Trophoblast cell (in vitro differentiated cells and primary cell): ENCODE results near the gene CHRND.
A peak's percentile ranks its signal among the peaks of the same experiment; 100 is the strongest.

Experiments used
- DNase-seq, 2 donors: peaks; one replicate each; pipeline ENCODE4 v3.0.0-alpha.2; 2016
- H2AFZ ChIP-seq: 2 replicates; pipeline ENCODE4 v1.6.1; 2013; ENCODE audit warnings: low read length, moderate library complexity, mild to moderate bottlenecking; ENCODE audit not compliant: insufficient read depth, poor library complexity
- H2AK5ac ChIP-seq: 2 replicates; pipeline ENCODE4 v1.6.1; 2013; ENCODE audit warnings: mild to moderate bottlenecking, low read length
- H2BK120ac ChIP-seq: 2 replicates; pipeline ENCODE4 v1.6.1; 2013; ENCODE audit warnings: low read length, mild to moderate bottlenecking, moderate library complexity; ENCODE audit not compliant: insufficient read depth, poor library complexity
- H2BK12ac ChIP-seq: 2 replicates; pipeline ENCODE4 v1.6.1; 2013; ENCODE audit warnings: mild to moderate bottlenecking, low read length, moderate library complexity
- H2BK5ac ChIP-seq: 2 replicates; pipeline ENCODE4 v1.6.1; 2013; ENCODE audit warnings: low read length, low read depth, moderate library complexity, mild to moderate bottlenecking; ENCODE audit not compliant: poor library complexity
- H3K14ac ChIP-seq: 2 replicates; pipeline ENCODE4 v1.6.1; 2013; ENCODE audit warnings: mild to moderate bottlenecking, low read length
- H3K18ac ChIP-seq: 2 replicates; pipeline ENCODE4 v1.6.1; 2013; ENCODE audit warnings: mild to moderate bottlenecking, low read length
- H3K23ac ChIP-seq: 2 replicates; pipeline ENCODE4 v1.6.1; 2013; ENCODE audit warnings: low read length
- H3K27ac ChIP-seq: 2 replicates; pipeline ENCODE4 v1.5.1; 2013; ENCODE audit warnings: low read depth, mild to moderate bottlenecking, inconsistent platforms, low read length, moderate library complexity
- H3K27me3 ChIP-seq: 2 replicates; pipeline ENCODE4 v1.6.1; 2013; ENCODE audit warnings: inconsistent platforms, mild to moderate bottlenecking, low read length, moderate library complexity; ENCODE audit not compliant: insufficient read depth
- H3K36me3 ChIP-seq, 2 experiments: 1 replicate in 1 of 2; 2 replicates in 1 of 2; pipeline ENCODE4 v1.6.1; 2013; ENCODE audit warnings: low read length in 2 of 2, mild to moderate bottlenecking in 2 of 2, moderate library complexity in 1 of 2; ENCODE audit not compliant: insufficient read depth in 2 of 2, control insufficient read depth in 1 of 2
- H3K4ac ChIP-seq: 2 replicates; pipeline ENCODE4 v1.6.1; 2013; ENCODE audit warnings: low read depth, mild to moderate bottlenecking, low read length, moderate library complexity
- H3K4me1 ChIP-seq, 2 experiments: 1 replicate in 1 of 2; 2 replicates in 1 of 2; pipeline ENCODE4 v1.6.1; 2013; ENCODE audit warnings: low read length in 2 of 2, mild to moderate bottlenecking in 2 of 2, moderate library complexity in 1 of 2; ENCODE audit not compliant: insufficient read depth in 2 of 2, control insufficient read depth in 1 of 2
- H3K4me2 ChIP-seq: 2 replicates; pipeline ENCODE4 v1.6.1; 2013; ENCODE audit warnings: inconsistent platforms, mild to moderate bottlenecking, low read length, moderate library complexity
- H3K4me3 ChIP-seq: 2 replicates; pipeline ENCODE4 v1.5.1; 2013; ENCODE audit warnings: mild to moderate bottlenecking, low read depth, low read length, inconsistent platforms
- H3K79me1 ChIP-seq: one replicate; pipeline ENCODE4 v1.6.1; 2013; ENCODE audit warnings: low read length
- H3K79me2 ChIP-seq: 2 replicates; pipeline ENCODE4 v1.6.1; 2013; ENCODE audit warnings: low read length, mild to moderate bottlenecking; ENCODE audit not compliant: control insufficient read depth, insufficient read depth, poor library complexity
- H3K9ac ChIP-seq: 2 replicates; pipeline ENCODE4 v1.6.1; 2013; ENCODE audit warnings: mild to moderate bottlenecking, low read length
- H3K9me3 ChIP-seq: 2 replicates; pipeline ENCODE4 v1.6.1; 2013; ENCODE audit warnings: low read depth, mild to moderate bottlenecking, control low read depth, inconsistent platforms, low read length; ENCODE audit not compliant: insufficient read depth
- H4K12ac ChIP-seq: 2 replicates; pipeline ENCODE4 v1.6.1; 2013; ENCODE audit warnings: low read depth, mild to moderate bottlenecking, low read length, moderate library complexity
- H4K8ac ChIP-seq: 2 replicates; pipeline ENCODE4 v1.6.1; 2013; ENCODE audit warnings: low read depth, mild to moderate bottlenecking, low read length, moderate library complexity
- H4K91ac ChIP-seq: one replicate; pipeline ENCODE4 v1.6.1; 2013; ENCODE audit warnings: low read depth, mild to moderate bottlenecking, low read length, moderate library complexity
- WGBS: extraction: QIAGEN DNeasy Blood & Tissue Kit; methylation state at CpG from one replicate; pipeline ENCODE4 v1.1.7; 2013; ENCODE audit warnings: missing lambda C conversion rate; ENCODE audit not compliant: insufficient read length, insufficient coverage; ENCODE audit errors: extremely low coverage; 5-methylcytosine and 5-hydroxymethylcytosine counted together

The CHRND gene

DNA sequence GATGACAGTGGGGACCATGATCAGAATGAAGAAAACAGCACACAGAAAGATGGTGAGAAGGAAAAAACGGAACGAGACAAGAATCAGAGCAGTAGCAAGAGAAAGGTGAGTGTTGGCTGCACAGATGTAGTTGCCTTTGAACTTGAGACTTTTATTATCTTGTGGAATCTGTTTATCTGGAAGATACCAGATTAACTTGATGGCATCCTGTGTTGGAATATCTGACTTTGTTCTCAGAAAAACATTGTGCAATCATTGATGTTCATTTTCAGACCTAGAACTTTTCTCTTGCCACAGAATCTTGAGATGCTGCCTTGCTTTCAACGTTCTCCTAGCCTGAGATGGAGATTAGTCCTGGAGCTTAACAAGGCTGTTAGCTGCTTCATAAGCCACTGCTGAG is 30.5 kb downstream of the CHRND start:
- Histone ChIP-seq H3K27me3 (no peaks in the 10 kb centered on the region), H3K4ac (no peak overlapping the region), H3K9ac (no peak overlapping the region), H2AK5ac (no peak overlapping the region), H3K4me2 (no peak overlapping the region), H3K14ac (no peak overlapping the region), H4K8ac (no peak overlapping the region), H3K18ac (no peak overlapping the region), H3K27ac (no peak overlapping the region), H3K4me1 (peaks cover 0 to 4% of the 10 kb centered on the region in 2 experiments), H2AFZ (no peak overlapping the region), H4K12ac (no peak overlapping the region), H3K23ac (no peak overlapping the region), H3K4me3 (no peak overlapping the region), H2BK5ac (no peak overlapping the region), H3K79me1 (no peaks in the 10 kb centered on the region), H4K91ac (no peak overlapping the region), H2BK12ac (no peak overlapping the region), H2BK120ac (no peak overlapping the region), H3K9me3 (no peaks in the 10 kb centered on the region), H3K36me3 (peaks cover 10 to 26% of the 10 kb centered on the region in 2 experiments), H3K79me2 (peaks cover 3% of the 10 kb centered on the region)
- WGBS = no CpG with 5 or more reads among the region's 3 CpGs
- DNase-seq = peak in 1 of 2 donors; percentile 54

GRCh38 chr2:232562515-232563151 is 36.7 kb downstream of the CHRND start:
- H3K4ac ChIP-seq = no peak overlapping the region
- H2AFZ ChIP-seq = no peak overlapping the region
- H3K23ac ChIP-seq = no peak overlapping the region
- WGBS = no CpG with 5 or more reads among the region's 8 CpGs
- no peak overlapping the region for H4K8ac ChIP-seq
- H3K4me2 ChIP-seq = no peak overlapping the region
- H2BK120ac ChIP-seq = no peak overlapping the region
- peak in 1 of 2 donors; percentile 2 for DNase-seq
- no peak overlapping the region for H3K14ac ChIP-seq
- no peak overlapping the region for H3K9ac ChIP-seq
- no peaks in the 10 kb centered on the region for H3K27me3 ChIP-seq
- H3K79me2 ChIP-seq = no peaks in the 10 kb centered on the region
- peaks cover 32 to 41% of the 10 kb centered on the region in 2 experiments for H3K36me3 ChIP-seq
- H3K27ac ChIP-seq = no peak overlapping the region
- H2BK12ac ChIP-seq = no peak overlapping the region
- no peak overlapping the region for H2AK5ac ChIP-seq
- no peaks in the 10 kb centered on the region for H3K9me3 ChIP-seq
- H3K18ac ChIP-seq = no peak overlapping the region
- H4K91ac ChIP-seq = no peak overlapping the region
- no peaks in the 10 kb centered on the region for H3K4me1 ChIP-seq
- H3K4me3 ChIP-seq = no peak overlapping the region
- no peaks in the 10 kb centered on the region for H3K79me1 ChIP-seq
- no peak overlapping the region for H2BK5ac ChIP-seq
- no peak overlapping the region for H4K12ac ChIP-seq

GRCh38 chr2:232563580-232563979 is 37.6 kb downstream of the CHRND start:
- Histone ChIP-seq H4K8ac (no peak overlapping the region), H4K12ac (no peak overlapping the region), H3K36me3 (peaks cover 30 to 45% of the 10 kb centered on the region in 2 experiments), H3K79me2 (no peaks in the 10 kb centered on the region), H2AK5ac (no peak overlapping the region), H2BK120ac (no peak overlapping the region), H2BK5ac (no peak overlapping the region), H3K4me3 (no peak overlapping the region), H3K23ac (no peak overlapping the region), H3K18ac (no peak overlapping the region), H3K27me3 (no peaks in the 10 kb centered on the region), H3K79me1 (no peaks in the 10 kb centered on the region), H3K27ac (no peak overlapping the region), H4K91ac (no peak overlapping the region), H2AFZ (no peak overlapping the region), H3K9ac (no peak overlapping the region), H3K4me1 (no peaks in the 10 kb centered on the region), H3K14ac (no peak overlapping the region), H3K4me2 (no peak overlapping the region), H2BK12ac (no peak overlapping the region), H3K4ac (no peak overlapping the region), H3K9me3 (no peaks in the 10 kb centered on the region)
- no CpG with 5 or more reads among the region's 3 CpGs for WGBS
- DNase-seq = peak; percentile 79 to 95

- Histone ChIP-seq H3K23ac (no peak overlapping the region), H2AK5ac (no peak overlapping the region), H3K9ac (no peak overlapping the region)
Measured at GRCh38 chr2:232567721-232568120, 41.8 kb downstream of the CHRND start.

More at GRCh38 chr2:232567721-232568120, 41.8 kb downstream of the CHRND start:
- H3K4me1 ChIP-seq = no peaks in the 10 kb centered on the region
- no peak overlapping the region for H3K4me2 ChIP-seq
- no peak overlapping the region for H4K8ac ChIP-seq
- H3K27me3 ChIP-seq = no peaks in the 10 kb centered on the region
- H2BK12ac ChIP-seq = no peak overlapping the region
- no peak overlapping the region for H4K91ac ChIP-seq
- no peak overlapping the region for H3K4me3 ChIP-seq
- H3K9me3 ChIP-seq = no peaks in the 10 kb centered on the region
- H3K14ac ChIP-seq = no peak overlapping the region
- H3K18ac ChIP-seq = no peak overlapping the region
- H2BK120ac ChIP-seq = no peak overlapping the region
- no peak overlapping the region for H3K27ac ChIP-seq
- H3K79me2 ChIP-seq = no peaks in the 10 kb centered on the region
- no peak overlapping the region for H2AFZ ChIP-seq
- H4K12ac ChIP-seq = no peak overlapping the region
- H3K36me3 ChIP-seq = peaks cover 36 to 60% of the 10 kb centered on the region in 2 experiments
- no peak overlapping the region for H3K4ac ChIP-seq
- H2BK5ac ChIP-seq = no peak overlapping the region
- no peak for DNase-seq
- no peaks in the 10 kb centered on the region for H3K79me1 ChIP-seq
